Karpas-422 (cell line): ENCODE measurements around the gene TACR2. TPM values are rescaled to one million over a fixed set of nuclear protein-coding genes. Genes with fewer than 3 reads are reported as not detected.

Experiments
- DNase-seq: peaks from one replicate; pipeline ENCODE4 v3.0.0-alpha.2; 2015
- H2AFZ ChIP-seq: fragments of 200-600 bp; sonication (generic); 2 replicates; pipeline ENCODE4 v1.6.1; 2014; ENCODE audit warnings: antibody characterized with exemption, low read length, mixed read lengths
- H3K27ac ChIP-seq: fragments of 200-600 bp; sonication (generic); 2 replicates; pipeline ENCODE4 v1.5.1; 2014; ENCODE audit warnings: mild to moderate bottlenecking, low read length, moderate library complexity
- H3K27me3 ChIP-seq: fragments of 200-600 bp; sonication (generic); 2 replicates; pipeline ENCODE4 v1.6.1; 2014; ENCODE audit warnings: low read length, mixed read lengths
- H3K36me3 ChIP-seq: fragments of 200-600 bp; sonication (generic); 2 replicates; pipeline ENCODE4 v1.6.1; 2014; ENCODE audit warnings: low read length, mixed read lengths; ENCODE audit not compliant: insufficient read depth
- H3K4me1 ChIP-seq: fragments of 200-600 bp; sonication (generic); 2 replicates; pipeline ENCODE4 v1.6.1; 2014; ENCODE audit warnings: mild to moderate bottlenecking, low read length, mixed read lengths
- H3K4me2 ChIP-seq: fragments of 200-600 bp; sonication (generic); 2 replicates; pipeline ENCODE4 v1.6.1; 2014; ENCODE audit warnings: low read length, low read depth, mild to moderate bottlenecking; ENCODE audit not compliant: poor library complexity, severe bottlenecking
- H3K4me3 ChIP-seq: fragments of 200-600 bp; sonication (generic); 2 replicates; pipeline ENCODE4 v1.5.1; 2014; ENCODE audit warnings: mild to moderate bottlenecking, antibody characterized with exemption, low read length, mixed read lengths
- H3K79me2 ChIP-seq: fragments of 200-600 bp; sonication (generic); 2 replicates; pipeline ENCODE4 v1.6.1; 2014; ENCODE audit warnings: mild to moderate bottlenecking, low read length, mixed read lengths
- H3K9ac ChIP-seq: fragments of 200-600 bp; sonication (generic); 2 replicates; pipeline ENCODE4 v1.6.0; 2014; ENCODE audit warnings: low read length
- H3K9me2 ChIP-seq: fragments of 200-600 bp; sonication (generic), shearing (Covaris generic); replicated peaks from 2 replicates; pipeline ENCODE4 v1.6.0; 2014; ENCODE audit warnings: mild to moderate bottlenecking, low read length, moderate library complexity; ENCODE audit not compliant: insufficient read depth
- H3K9me3 ChIP-seq: fragments of 300-700, 200-600 bp; sonication (generic); 2 replicates; pipeline ENCODE4 v1.6.1; 2014; ENCODE audit warnings: low read length, mixed read lengths
- H4K20me1 ChIP-seq: fragments of 200-600 bp; sonication (generic); 2 replicates; pipeline ENCODE4 v1.6.1; 2014; ENCODE audit warnings: mild to moderate bottlenecking, antibody characterized with exemption, low read length, low read depth; ENCODE audit not compliant: insufficient read depth
- total RNA-seq: library from RNA; depleted of rRNA; stranded (reverse); fragments of >200 nt; shearing (Covaris generic); gene quantifications from 2 replicates; pipeline ENCODE4 v1.2.3, GENCODE V29; 2014; ENCODE audit warnings: low replicate concordance; rRNA removed

The TACR2 gene
- 1.9 TPM in 1 of 2 replicates, not detected in the other for total RNA-seq

GRCh38 chr10:69416695-69417094, at the start of gene TACR2:
TSS of gene TACR2 (minus strand) at chr10:69416918. CDS start at chr10:69416323, 595 bp downstream.
- no peak for DNase-seq
- Histone ChIP-seq H3K4me2 (no peak within 1 kb of the TSS), H4K20me1 (no peaks in the 10 kb centered on the region), H3K9me2 (no peaks in the 10 kb centered on the region), H3K4me1 (no peaks in the 10 kb centered on the region), H3K79me2 (no peaks in the 10 kb centered on the region), H3K9ac (no peak within 1 kb of the TSS), H3K27me3 (no peaks in the 10 kb centered on the region), H3K27ac (no peak within 1 kb of the TSS), H3K36me3 (no peaks in the 10 kb centered on the region), H3K9me3 (no peaks in the 10 kb centered on the region), H3K4me3 (no peak within 1 kb of the TSS), H2AFZ (no peak within 1 kb of the TSS)

DNA sequence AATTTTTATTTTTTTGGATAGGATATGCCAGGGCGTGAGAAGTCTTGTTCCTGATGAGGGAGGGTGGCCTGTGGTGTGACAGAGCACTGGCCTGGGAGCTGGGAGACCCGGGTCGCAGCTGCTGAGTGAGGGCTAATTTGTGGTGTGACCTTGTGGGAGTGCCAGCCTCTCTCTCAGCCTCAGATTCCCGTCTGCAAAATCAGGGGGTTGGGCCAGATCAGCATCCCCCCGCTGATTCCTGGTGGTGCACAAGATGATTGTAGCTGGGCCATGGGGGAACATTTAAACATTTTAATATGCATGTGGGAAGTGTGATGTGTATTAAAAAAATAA, 49.4 kb upstream of the TACR2 start:
- H3K9me3 ChIP-seq: no peaks in the 10 kb centered on the region

DNA sequence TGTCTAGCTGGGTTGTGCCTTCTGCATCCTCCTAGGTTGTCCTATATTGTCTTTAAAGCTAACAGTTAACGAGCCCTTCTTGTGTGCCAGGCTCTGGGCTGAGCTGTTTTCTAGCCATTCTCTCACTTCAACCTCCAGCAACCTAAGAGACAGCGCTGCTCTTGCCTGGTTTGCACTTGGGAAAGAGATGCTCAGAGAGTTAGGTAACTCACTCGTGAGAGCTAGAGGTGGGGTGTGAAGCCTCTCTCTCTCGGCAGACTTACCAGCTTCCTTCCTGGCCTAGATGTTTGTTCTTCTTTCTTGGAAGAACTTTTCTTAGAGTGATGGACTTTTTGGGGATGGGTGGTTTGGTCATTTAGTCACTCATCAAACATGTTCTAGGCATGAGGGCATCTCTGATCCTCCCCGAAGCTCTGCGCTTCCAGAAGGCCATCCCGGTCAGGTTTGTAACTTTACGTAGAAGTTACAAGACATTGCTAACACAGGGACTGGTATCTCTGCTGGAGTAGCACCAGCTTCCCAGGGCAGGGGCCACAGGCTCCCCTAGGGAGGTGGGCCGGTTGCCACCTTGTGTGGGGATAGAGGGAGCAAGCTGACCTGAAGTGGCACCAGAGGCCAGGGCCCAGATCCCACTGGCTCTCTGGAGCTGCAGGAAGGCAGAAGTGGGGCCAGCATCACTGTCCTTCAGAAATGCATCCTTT, 48.9 kb upstream of the TACR2 start:
- no peak overlapping the region for H3K9ac ChIP-seq

More for the DNA sequence above, 49.4 kb upstream of the TACR2 start:
- no peaks in the 10 kb centered on the region for H4K20me1 ChIP-seq
- no peaks in the 10 kb centered on the region for H3K4me1 ChIP-seq
- H3K36me3 ChIP-seq: no peaks in the 10 kb centered on the region
- DNase-seq: no peak
- H3K4me2 ChIP-seq: no peak overlapping the region
- H3K9me2 ChIP-seq: no peaks in the 10 kb centered on the region
- H2AFZ ChIP-seq: no peak overlapping the region
- no peaks in the 10 kb centered on the region for H3K27me3 ChIP-seq
- no peaks in the 10 kb centered on the region for H3K79me2 ChIP-seq
- H3K9ac ChIP-seq: no peak overlapping the region
- no peak overlapping the region for H3K27ac ChIP-seq
- H3K4me3 ChIP-seq: no peak overlapping the region

GRCh38 chr10:69464801-69465401, 48.2 kb upstream of the TACR2 start:
- no peak overlapping the region for H3K9ac ChIP-seq
- no peak overlapping the region for H3K27ac ChIP-seq
- no peaks in the 10 kb centered on the region for H3K9me2 ChIP-seq
- no peaks in the 10 kb centered on the region for H3K27me3 ChIP-seq
- DNase-seq: no peak
- H3K79me2 ChIP-seq: no peaks in the 10 kb centered on the region
- H4K20me1 ChIP-seq: no peaks in the 10 kb centered on the region
- no peak overlapping the region for H3K4me2 ChIP-seq
- H3K9me3 ChIP-seq: no peaks in the 10 kb centered on the region
- H3K4me3 ChIP-seq: no peak overlapping the region
- H3K36me3 ChIP-seq: no peaks in the 10 kb centered on the region
- no peaks in the 10 kb centered on the region for H3K4me1 ChIP-seq
- H2AFZ ChIP-seq: no peak overlapping the region

More for the DNA sequence above, 48.9 kb upstream of the TACR2 start:
- no peak overlapping the region for H3K4me3 ChIP-seq
- no peaks in the 10 kb centered on the region for H3K9me2 ChIP-seq
- H3K79me2 ChIP-seq: no peaks in the 10 kb centered on the region
- no peaks in the 10 kb centered on the region for H3K36me3 ChIP-seq
- H3K27ac ChIP-seq: no peak overlapping the region
- no peaks in the 10 kb centered on the region for H3K9me3 ChIP-seq
- H3K27me3 ChIP-seq: no peaks in the 10 kb centered on the region
- H3K4me2 ChIP-seq: no peak overlapping the region
- no peak for DNase-seq
- H2AFZ ChIP-seq: no peak overlapping the region
- H4K20me1 ChIP-seq: no peaks in the 10 kb centered on the region
- no peaks in the 10 kb centered on the region for H3K4me1 ChIP-seq

- Histone ChIP-seq H3K79me2 (no peaks in the 10 kb centered on the region), H3K9ac (no peak overlapping the region), H3K4me1 (no peaks in the 10 kb centered on the region)
Observed at GRCh38 chr10:69464401-69464800, 47.7 kb upstream of the TACR2 start.

GRCh38 chr10:69463886-69464285, 47.2 kb upstream of the TACR2 start:
- Histone ChIP-seq H4K20me1 (no peaks in the 10 kb centered on the region), H3K9ac (no peak overlapping the region), H2AFZ (no peak overlapping the region), H3K36me3 (no peaks in the 10 kb centered on the region), H3K9me3 (no peaks in the 10 kb centered on the region), H3K27ac (no peak overlapping the region), H3K27me3 (no peaks in the 10 kb centered on the region), H3K4me1 (no peaks in the 10 kb centered on the region), H3K4me2 (no peak overlapping the region), H3K9me2 (no peaks in the 10 kb centered on the region), H3K4me3 (no peak overlapping the region), H3K79me2 (no peaks in the 10 kb centered on the region)
- no peak for DNase-seq

More at GRCh38 chr10:69464401-69464800, 47.7 kb upstream of the TACR2 start:
- Histone ChIP-seq H3K27me3 (no peaks in the 10 kb centered on the region), H3K9me3 (no peaks in the 10 kb centered on the region), H3K27ac (no peak overlapping the region), H3K36me3 (no peaks in the 10 kb centered on the region), H2AFZ (no peak overlapping the region), H3K4me3 (no peak overlapping the region), H3K9me2 (no peaks in the 10 kb centered on the region), H3K4me2 (no peak overlapping the region), H4K20me1 (no peaks in the 10 kb centered on the region)
- no peak for DNase-seq

DNA sequence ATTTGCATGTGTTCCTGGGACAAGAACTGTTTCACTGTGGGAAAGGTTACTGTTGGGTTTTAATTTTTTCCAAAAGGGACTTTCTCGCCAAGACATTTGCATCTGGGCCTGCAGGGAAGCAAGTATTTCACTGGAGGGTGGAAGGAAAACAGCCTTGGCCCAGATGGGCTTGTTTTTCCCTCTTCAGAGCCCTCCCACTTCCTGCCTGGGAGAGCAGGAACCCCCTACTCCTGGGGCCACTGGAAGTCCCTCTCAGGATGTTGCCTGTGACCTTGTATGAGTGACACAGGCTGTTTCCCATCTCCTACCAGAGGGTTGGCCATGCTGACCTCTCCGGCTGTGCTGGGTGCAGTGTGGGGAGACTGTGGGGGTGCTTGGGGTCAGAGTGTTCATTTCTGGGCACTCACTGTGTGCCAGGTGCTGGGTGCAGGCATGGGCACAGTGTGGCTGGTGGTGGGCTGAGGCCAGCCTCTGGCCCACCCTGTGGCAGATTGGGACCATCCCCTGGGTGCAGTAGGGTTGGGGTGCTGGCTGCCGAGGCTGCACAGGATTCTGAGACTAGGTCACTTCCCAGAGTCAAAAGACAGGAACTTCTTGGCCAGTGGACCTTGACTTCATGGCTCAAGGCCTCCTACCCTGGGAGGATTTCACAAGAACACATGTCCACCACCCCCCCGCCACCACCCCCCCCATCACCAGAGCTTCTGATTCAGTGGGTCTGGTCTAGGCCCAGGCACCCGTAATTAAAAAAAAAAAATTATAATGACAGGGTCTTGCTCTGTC, 44.7 kb upstream of the TACR2 start:
- Histone ChIP-seq H4K20me1 (no peaks in the 10 kb centered on the region), H3K4me3 (no peak overlapping the region), H3K4me1 (no peaks in the 10 kb centered on the region), H3K9ac (no peak overlapping the region), H3K27me3 (no peaks in the 10 kb centered on the region), H3K9me3 (no peaks in the 10 kb centered on the region), H3K79me2 (no peaks in the 10 kb centered on the region), H3K27ac (no peak overlapping the region), H3K4me2 (no peak overlapping the region), H2AFZ (no peak overlapping the region), H3K36me3 (no peaks in the 10 kb centered on the region), H3K9me2 (no peaks in the 10 kb centered on the region)
- DNase-seq: no peak

DNA sequence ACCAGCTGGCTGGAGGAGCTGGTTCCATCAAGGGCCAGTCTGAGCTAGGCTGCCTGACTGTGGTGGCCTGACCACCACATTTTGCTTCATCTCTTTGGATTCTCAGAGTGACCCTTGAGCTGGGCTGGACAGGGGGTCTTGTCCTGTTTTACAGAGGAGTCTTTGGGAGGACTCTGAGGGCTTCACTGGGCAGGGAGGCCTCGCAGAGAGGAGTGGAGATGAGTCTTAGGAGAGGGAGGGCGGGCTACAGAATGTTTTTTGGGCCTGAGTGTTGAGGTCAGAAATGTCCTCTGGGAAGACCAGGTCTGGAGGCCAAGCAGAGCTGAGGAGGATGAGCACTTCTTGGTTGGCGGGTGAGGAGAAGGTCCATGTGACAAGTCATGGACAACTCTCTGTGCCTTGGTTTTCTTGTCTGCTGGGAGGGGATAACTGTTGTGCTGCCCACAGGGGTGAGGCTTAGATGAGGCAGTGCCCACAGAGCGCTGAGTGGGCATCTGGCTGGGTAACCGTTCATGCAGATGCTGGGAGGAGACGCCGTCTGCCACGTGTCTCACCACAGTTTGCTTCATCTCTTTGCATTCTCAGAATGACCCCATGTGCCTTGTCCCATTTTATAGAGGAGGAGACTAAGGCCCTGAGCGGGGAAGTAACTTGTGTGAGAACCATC, 44.0 kb upstream of the TACR2 start:
- Histone ChIP-seq H3K36me3 (no peaks in the 10 kb centered on the region), H3K4me1 (no peaks in the 10 kb centered on the region), H4K20me1 (no peaks in the 10 kb centered on the region), H3K9ac (no peak overlapping the region), H3K27me3 (no peaks in the 10 kb centered on the region), H3K4me2 (no peak overlapping the region), H3K4me3 (no peak overlapping the region), H2AFZ (no peak overlapping the region), H3K27ac (no peak overlapping the region), H3K79me2 (no peaks in the 10 kb centered on the region), H3K9me2 (no peaks in the 10 kb centered on the region), H3K9me3 (no peaks in the 10 kb centered on the region)
- no peak for DNase-seq
